Body of pancreas (tissue), 4 donors: Measurements from ENCODE around the gene DLST.

Source experiments
- POLR2A ChIP-seq, 3 donors: fragments of 450-650 bp; IDR thresholded peaks; one replicate each; pipeline ENCODE4 v1.6.1; 2016; ENCODE audit warnings: antibody characterized with exemption in 3 of 3, mild to moderate bottlenecking in 2 of 3
- TF ChIP-seq, protein P1 (sequence below), 7 experiments: fragments of 450-650 bp in 4 of 7; fragments of 200-600 bp in 3 of 7; sonication (generic) in 3 of 7; IDR thresholded peaks; one replicate each; pipeline ENCODE4 v1.5.1; 2016 to 2019; ENCODE audit warnings: antibody characterized with exemption in 7 of 7

DNA sequence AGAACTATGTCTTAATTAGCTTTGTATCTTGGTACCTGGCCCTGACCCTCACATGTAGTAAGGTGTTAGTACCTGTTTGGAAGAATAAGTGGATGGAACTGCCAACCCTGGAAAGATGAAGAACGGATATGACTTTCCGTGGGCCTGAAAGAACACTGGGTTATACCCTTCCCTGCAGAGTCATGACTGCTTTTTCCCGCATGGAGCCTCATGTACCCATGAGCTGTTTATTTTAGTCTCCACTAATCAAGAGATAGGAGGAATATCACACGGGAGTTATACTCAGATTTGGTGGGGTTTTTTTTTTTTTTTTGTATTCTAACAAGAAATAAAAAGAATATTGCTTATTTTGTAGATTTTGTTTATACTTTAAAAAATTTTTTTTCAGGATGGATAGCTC is 15.9 kb downstream of the DLST start:
- TF ChIP-seq, protein P1, sequence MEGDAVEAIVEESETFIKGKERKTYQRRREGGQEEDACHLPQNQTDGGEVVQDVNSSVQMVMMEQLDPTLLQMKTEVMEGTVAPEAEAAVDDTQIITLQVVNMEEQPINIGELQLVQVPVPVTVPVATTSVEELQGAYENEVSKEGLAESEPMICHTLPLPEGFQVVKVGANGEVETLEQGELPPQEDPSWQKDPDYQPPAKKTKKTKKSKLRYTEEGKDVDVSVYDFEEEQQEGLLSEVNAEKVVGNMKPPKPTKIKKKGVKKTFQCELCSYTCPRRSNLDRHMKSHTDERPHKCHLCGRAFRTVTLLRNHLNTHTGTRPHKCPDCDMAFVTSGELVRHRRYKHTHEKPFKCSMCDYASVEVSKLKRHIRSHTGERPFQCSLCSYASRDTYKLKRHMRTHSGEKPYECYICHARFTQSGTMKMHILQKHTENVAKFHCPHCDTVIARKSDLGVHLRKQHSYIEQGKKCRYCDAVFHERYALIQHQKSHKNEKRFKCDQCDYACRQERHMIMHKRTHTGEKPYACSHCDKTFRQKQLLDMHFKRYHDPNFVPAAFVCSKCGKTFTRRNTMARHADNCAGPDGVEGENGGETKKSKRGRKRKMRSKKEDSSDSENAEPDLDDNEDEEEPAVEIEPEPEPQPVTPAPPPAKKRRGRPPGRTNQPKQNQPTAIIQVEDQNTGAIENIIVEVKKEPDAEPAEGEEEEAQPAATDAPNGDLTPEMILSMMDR (IDR thresholded peaks at IDR 0.05), result no peak
- TF ChIP-seq POLR2A (IDR thresholded peaks at IDR 0.05), result no peak
